ENCODE measurements around the gene EGFL6.
"Not testable (repeated sequence)": the region's sequence is repeated elsewhere in the genome, so short reads cannot be mapped to it uniquely, and the experiment has no call there.

Gene EGFL6

GRCh38 chrX:13654116-13654515, 84.7 kb downstream of the EGFL6 start:
- DNase-seq: no peak

- DNase-seq: no peak
These were observed 86.3 kb downstream of the EGFL6 start for GRCh38 chrX:13655674-13656073.

DNA sequence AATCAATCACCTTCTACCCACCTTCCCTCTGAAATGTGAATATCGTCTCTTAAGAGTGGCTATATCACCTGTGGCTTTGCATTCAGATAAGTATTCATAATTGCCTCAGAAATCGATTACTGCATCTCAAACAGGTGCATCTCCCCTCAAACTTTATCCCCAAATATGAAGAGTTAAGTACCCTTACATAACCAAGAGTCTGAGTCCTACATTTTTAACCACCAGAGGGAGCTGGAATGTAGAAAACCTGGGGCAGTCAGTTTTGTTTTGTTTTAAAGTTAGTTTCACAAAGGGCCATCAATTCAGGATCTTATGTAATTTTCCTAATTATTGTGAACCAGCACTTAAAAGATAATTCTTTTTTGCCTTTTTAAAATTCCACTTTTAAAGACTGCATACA, 89.2 kb downstream of the EGFL6 start:
- DNase-seq: peak; percentile 25

- no peak for DNase-seq
These were observed 89.7 kb downstream of the EGFL6 start for GRCh38 chrX:13659063-13659462.

- DNase-seq: no peak
These were observed 92.4 kb downstream of the EGFL6 start for GRCh38 chrX:13661735-13662288.

DNA sequence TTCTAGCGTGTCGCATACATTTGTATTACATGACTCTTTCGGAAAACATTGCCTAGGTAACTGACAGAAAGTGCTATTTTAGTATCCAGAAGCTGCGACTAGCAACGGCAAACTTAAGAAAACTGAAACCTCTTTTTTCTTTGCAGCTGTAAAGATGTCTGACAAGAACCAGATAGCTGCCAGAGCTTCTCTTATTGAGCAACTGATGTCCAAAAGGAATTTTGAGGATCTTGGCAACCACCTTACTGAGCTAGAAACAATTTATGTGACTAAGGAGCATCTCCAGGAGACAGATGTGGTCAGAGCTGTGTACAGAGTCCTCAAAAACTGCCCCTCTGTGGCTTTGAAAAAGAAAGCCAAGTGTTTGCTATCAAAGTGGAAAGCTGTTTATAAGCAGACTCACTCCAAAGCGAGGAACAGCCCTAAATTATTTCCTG, 93.0 kb downstream of the EGFL6 start:
- no peak for DNase-seq

DNA sequence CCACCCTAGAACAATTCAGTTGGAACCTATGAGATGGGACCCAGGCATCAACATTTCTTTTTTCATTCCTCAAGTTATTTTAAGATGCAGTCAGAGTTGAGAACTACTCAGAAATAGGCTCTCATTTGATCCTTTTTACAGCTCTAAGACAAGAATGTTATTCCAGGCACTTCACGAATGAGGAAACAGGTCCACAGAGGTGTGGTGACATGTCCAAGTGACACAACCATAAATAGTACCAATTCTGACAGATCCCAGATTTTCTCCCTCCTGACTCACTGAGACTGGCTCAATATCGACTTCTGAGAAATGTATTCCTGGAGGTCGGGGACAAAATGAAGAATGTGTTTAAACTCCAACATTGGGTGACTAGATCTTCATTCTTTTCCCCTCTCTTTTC, 94.6 kb downstream of the EGFL6 start:
- DNase-seq: no peak

DNA sequence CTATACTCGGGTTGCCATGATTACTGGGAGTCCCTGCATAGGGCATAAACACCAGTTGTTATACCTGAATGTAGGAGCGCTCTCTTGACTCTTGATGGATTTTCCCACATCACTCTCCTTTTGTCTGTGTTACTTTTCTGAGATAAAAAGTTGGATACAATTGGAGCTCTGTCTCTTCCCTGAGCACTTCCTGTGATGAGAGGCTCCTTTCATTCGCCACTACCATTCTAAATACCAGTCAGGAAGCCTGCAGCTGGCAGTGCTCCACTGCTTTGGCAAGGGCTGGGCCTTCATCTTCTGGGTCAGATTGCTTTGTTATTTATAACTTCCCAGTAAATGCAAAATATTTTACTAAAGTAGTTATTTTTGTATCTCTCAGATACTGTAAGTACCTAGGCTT, 97.4 kb downstream of the EGFL6 start:
- DNase-seq: no peak

DNA sequence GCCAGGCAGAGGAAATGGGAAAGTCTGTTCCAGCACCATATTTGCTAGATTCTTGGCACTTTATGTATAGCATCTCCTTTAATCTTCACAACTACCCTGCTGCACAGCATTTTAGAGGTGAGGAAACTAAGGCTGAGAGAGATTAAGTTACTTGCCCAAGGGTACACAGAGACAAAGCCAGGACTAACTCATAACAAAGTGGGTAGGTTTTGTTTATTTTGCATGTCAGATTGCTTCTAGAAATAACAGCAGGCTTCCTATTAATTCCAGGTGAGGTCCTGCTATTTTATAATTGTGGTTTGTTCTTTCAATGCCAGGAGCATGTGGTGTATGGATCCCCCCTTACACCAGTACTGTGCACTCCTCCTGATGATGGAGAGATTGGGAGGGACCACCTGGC, 98.5 kb downstream of the EGFL6 start:
- DNase-seq: peak; percentile 19

GRCh38 chrX:13669246-13669737, 99.9 kb downstream of the EGFL6 start:
- DNase-seq: no peak

DNA sequence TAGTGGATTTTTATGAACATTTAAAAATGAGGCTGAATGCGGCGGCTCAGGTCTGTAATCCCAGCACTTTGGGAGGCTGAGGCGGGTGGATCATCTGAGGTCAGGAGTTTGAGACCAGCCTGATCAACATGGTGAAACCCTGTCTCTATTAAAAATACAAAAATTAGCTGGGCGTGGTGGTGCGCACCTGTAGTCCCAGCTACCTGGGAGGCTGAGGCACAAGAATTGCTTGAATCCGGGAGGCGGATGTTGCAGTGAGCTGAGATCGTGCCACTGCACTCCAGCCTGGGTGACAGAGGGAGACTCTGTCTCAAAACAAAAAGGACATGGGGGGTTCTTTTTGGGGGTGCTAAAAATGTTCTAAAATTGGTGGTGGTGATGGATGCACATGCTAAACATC, 100.4 kb downstream of the EGFL6 start:
- DNase-seq: not testable (repeated sequence)

DNA sequence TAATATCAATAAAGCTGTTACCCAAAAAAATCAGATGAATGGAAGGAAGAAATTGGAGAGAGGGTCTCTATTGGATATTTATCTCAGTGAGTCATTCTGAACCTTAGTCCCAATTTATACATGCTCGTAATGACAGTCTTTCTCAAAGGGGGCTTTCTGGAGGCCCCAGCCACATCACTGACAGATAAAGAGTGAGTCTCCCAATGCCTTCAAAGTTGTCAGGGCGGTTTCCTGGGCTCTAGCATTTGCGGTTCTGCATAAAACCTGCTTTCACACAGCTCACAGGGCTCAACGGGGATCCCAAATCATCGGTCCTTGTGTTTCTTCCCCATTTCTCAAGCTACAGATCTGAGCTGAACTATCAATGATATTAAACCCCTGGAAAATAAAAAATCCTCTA, 100.8 kb downstream of the EGFL6 start:
- DNase-seq: no peak

DNA sequence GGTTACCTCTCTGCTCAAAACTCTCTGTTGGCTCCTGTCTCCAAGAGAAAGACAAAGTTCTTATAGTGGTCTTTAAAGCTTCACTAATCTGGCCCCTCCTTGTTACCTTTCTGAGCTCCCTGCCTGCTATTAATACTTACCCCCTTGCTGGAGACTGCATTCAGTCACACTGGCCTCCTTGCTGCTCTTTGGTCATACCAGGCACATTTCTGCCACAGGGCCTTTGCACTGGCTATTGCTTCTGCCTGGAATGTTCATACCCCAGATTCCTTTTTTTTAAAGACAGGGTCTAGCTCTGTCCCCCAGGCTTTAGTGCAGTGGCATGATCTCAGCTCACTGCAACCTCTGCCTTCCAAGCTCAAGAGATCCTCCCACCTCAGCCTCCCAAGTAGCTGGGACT, 103.6 kb downstream of the EGFL6 start:
- DNase-seq: no peak

DNA sequence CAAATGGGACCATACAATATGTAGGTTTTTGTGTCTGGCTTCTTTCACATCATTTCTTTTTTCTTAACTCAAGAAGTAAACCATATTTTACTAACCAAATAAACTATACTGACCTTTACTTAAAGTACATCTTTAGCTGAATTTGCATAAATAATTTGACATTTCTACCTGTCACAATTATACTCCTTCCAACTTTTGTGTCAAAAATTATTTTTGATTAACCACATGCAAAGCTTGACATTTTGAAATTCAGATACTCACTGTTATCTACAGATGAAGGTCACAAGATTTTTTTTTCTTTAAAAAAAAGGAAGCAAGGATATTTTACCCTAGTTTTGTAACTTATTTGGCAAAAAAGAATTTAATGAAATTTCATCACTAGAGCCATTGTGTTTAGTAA, 107.5 kb downstream of the EGFL6 start:
- no peak for DNase-seq

- DNase-seq: not testable (repeated sequence)
These were observed 110.3 kb downstream of the EGFL6 start for GRCh38 chrX:13679700-13680099.

DNA sequence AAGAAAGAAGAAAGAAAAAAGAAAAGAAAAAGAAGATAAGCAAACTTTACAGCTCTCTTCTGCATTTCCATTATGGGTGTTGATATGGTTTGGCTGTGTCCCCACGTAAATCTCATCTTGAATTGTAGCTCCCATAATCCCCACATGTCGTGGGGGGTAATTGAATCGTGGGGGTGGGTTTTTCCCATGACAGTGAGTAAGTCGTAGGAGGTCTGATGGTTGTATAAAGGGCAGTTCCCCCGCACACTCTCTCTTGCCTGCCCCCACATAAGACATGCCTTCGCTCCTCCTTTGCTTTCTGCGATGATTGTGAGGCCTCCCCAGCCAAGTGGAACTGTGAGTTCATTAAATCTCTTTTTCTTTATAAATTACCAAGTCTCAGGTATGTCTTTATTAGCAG, 112.2 kb downstream of the EGFL6 start:
- DNase-seq: no peak

Data from NCI-H146 (cell line).